Colonic mucosa (tissue), 4 donors: ENCODE results near the gene ADO. TPM values are rescaled to one million over a fixed set of nuclear protein-coding genes. Genes with fewer than 3 reads are reported as not detected.

Experiments used
- DNase-seq: peaks from one replicate; pipeline ENCODE4 v3.0.0-alpha.2; 2020
- H3K27ac ChIP-seq: fragments of 200-600 bp; one replicate; pipeline ENCODE4 v1.8.0; 2021
- H3K27me3 ChIP-seq: fragments of 200-600 bp; one replicate; pipeline ENCODE4 v1.8.0; 2021
- H3K36me3 ChIP-seq: fragments of 200-600 bp; one replicate; pipeline ENCODE4 v1.8.0; 2021
- H3K4me1 ChIP-seq: fragments of 200-600 bp; one replicate; pipeline ENCODE4 v1.8.0; 2021; ENCODE audit warnings: mild to moderate bottlenecking
- H3K4me3 ChIP-seq: fragments of 200-600 bp; one replicate; pipeline ENCODE4 v1.8.0; 2021
- H3K9ac ChIP-seq, 2 donors: one replicate each; pipeline ENCODE4 v1.7.0; 2013; ENCODE audit warnings: control low read depth in 2 of 2, low read depth in 2 of 2, low read length in 2 of 2
- H3K9me3 ChIP-seq: fragments of 200-600 bp; one replicate; pipeline ENCODE4 v1.8.0; 2021
- intact Hi-C: fragments of 100-400 bp; cut with DNase I; formaldehyde crosslinking; loops from one replicate; pipeline ENCODE4 v1.14.1; 2022
- total RNA-seq, 2 donors: library from RNA; stranded (reverse); fragmentation: NEBNext Ultra II Directional in 1 of 2; extraction: Animal tissue kit (Norgen Biotek cat#: 25700) in 1 of 2; gene quantifications; one replicate each; pipeline ENCODE4 v1.2.1, GENCODE V29; 2021
- TF ChIP-seq, protein P1 (sequence below): fragments of 200-600 bp; IDR thresholded peaks from one replicate; pipeline ENCODE4 v1.8.0; 2022; ENCODE audit warnings: antibody characterized with exemption, mild to moderate bottlenecking
- donor health status: healthy.
- donor health status: DM: no; HTN: no; CAD: no.
- donor health status: DM: no; HTN: no; CAD: no.

ADO gene
- total RNA-seq, 2 donors from 2014 or later: 13.5 to 15.5 TPM

DNA sequence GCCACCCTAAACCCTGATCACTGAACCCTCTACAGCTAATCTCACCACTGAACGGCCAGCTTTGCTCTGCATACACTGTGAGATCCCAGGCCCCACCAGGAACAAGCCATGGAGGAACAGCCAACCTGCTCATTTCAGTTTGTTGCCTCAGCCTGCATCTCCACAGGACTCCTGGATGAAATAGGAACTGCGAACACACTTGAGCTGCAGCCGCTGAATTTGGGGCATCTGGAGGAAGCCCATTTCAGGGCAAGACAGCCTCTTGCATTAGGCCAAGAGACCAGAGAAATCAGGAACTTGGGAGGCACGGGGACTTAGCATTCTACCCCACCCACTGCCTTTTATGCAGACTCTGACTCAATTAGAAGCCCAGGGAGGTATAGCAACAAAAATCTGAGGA is 26.2 kb downstream of the ADO start:
- intact Hi-C loops: no loop called here
- no peaks in the 10 kb centered on the region for H3K36me3 ChIP-seq
- H3K9ac ChIP-seq: no peak overlapping the region
- H3K27me3 ChIP-seq: no peaks in the 10 kb centered on the region
- no peak overlapping the region for H3K27ac ChIP-seq
- no peak for DNase-seq
- H3K9me3 ChIP-seq: no peaks in the 10 kb centered on the region
- no peak overlapping the region for H3K4me3 ChIP-seq
- TF ChIP-seq, protein P1, sequence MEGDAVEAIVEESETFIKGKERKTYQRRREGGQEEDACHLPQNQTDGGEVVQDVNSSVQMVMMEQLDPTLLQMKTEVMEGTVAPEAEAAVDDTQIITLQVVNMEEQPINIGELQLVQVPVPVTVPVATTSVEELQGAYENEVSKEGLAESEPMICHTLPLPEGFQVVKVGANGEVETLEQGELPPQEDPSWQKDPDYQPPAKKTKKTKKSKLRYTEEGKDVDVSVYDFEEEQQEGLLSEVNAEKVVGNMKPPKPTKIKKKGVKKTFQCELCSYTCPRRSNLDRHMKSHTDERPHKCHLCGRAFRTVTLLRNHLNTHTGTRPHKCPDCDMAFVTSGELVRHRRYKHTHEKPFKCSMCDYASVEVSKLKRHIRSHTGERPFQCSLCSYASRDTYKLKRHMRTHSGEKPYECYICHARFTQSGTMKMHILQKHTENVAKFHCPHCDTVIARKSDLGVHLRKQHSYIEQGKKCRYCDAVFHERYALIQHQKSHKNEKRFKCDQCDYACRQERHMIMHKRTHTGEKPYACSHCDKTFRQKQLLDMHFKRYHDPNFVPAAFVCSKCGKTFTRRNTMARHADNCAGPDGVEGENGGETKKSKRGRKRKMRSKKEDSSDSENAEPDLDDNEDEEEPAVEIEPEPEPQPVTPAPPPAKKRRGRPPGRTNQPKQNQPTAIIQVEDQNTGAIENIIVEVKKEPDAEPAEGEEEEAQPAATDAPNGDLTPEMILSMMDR: no peak
- no peaks in the 10 kb centered on the region for H3K4me1 ChIP-seq

DNA sequence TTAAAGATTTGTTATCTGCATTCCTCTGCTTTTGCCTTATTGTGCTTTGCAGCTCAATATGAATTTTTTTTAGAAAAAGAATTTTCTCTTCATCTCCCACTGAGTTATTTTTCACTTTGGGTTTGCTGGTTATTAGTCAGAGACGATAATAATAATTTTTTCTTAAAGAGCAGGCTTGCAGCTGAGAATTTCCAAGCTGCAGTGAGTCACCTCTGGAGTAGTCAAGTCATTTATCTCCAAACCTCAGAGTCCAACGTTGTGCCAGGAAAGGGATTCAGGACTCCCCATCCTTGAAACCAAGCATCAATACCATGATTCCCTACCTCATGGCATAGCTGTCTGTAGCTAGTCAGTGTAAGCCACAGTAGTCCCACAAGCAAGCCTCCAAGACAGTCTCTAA is 26.8 kb downstream of the ADO start:
- no peak overlapping the region for H3K9ac ChIP-seq
- H3K4me3 ChIP-seq: no peak overlapping the region
- H3K4me1 ChIP-seq: no peaks in the 10 kb centered on the region
- H3K27me3 ChIP-seq: no peaks in the 10 kb centered on the region
- H3K27ac ChIP-seq: no peak overlapping the region
- TF ChIP-seq, protein P1: no peak
- intact Hi-C loops: no loop called here
- H3K9me3 ChIP-seq: no peaks in the 10 kb centered on the region
- no peaks in the 10 kb centered on the region for H3K36me3 ChIP-seq
- DNase-seq: no peak

DNA sequence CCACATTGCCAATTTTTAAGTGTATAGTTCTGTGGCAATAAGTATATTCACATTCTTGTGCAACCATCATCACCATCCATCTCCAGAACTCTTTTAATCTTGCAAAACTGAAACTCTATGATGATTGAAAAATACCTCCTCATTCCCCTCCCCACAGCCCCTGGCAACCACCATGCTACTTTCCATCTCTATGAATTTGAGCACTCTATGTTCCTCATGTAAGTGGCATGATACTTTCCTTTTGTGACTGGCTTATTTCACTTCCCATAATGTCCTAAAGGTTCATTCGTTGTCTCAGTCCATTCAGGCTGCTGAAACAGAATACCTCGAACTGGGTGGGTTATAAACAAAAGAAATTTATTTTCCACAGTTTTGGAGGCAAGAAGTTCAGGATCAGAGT is 35.1 kb downstream of the ADO start:
- Histone ChIP-seq H3K36me3 (no peaks in the 10 kb centered on the region), H3K27me3 (no peaks in the 10 kb centered on the region), H3K4me3 (no peak overlapping the region), H3K27ac (no peak overlapping the region), H3K9ac (no peak overlapping the region), H3K4me1 (no peaks in the 10 kb centered on the region), H3K9me3 (no peaks in the 10 kb centered on the region)
- intact Hi-C loops: no loop called here
- no peak for DNase-seq
- TF ChIP-seq, protein P1: no peak

DNA sequence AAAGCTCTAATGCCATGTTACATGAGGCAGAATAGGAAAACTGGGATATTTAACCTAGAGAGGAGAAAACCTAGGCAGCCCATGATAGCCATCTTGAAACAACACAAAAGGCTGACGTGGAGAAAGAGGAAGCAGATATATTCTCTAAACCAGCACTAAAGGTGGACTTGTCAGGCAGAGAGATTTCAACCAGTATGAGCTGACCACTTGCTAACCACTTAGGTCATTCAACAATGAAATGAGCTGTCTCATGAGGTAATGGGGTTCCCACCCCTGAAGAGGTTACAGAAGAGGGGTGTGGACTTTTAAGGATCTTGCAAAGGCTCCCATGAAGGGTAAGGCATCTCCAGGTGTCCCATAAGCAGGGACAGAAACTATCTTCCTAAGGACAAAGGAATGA is 38.5 kb downstream of the ADO start:
- no peaks in the 10 kb centered on the region for H3K4me1 ChIP-seq
- TF ChIP-seq, protein P1: no peak
- no peak overlapping the region for H3K4me3 ChIP-seq
- intact Hi-C loops: loop anchor here (10.0 kb wide), 1 partner anchor 242 kb away; no protein-coding TSS in a partner anchor
- no peak overlapping the region for H3K9ac ChIP-seq
- no peak for DNase-seq
- H3K36me3 ChIP-seq: no peaks in the 10 kb centered on the region
- H3K27me3 ChIP-seq: no peaks in the 10 kb centered on the region
- H3K27ac ChIP-seq: no peak overlapping the region
- no peaks in the 10 kb centered on the region for H3K9me3 ChIP-seq

DNA sequence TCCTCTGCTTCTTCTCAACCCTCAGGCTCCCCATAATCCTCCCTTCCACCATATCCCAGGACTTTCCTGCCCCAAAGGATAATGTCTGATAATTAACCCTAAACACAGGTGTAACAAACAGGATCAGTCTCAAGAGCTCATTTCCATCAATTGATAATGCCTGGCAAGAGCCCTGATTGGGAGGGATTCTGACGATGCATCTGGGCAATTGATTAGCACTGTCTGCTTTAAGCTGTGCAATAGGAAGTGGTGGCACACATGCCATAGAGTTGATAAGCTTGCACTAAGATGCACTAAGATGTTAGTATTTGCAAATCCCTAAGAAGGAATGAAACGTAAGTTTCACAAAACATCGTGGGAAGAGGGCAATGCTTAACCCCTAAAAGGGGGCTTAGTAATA is 39.1 kb downstream of the ADO start:
- TF ChIP-seq, protein P1: no peak
- Histone ChIP-seq H3K4me3 (no peak overlapping the region), H3K9ac (no peak overlapping the region), H3K27me3 (no peaks in the 10 kb centered on the region), H3K9me3 (no peaks in the 10 kb centered on the region), H3K4me1 (no peaks in the 10 kb centered on the region), H3K27ac (no peak overlapping the region), H3K36me3 (no peaks in the 10 kb centered on the region)
- intact Hi-C loops: loop anchor here (10.0 kb wide), 1 partner anchor 241 kb away; no protein-coding TSS in a partner anchor
- DNase-seq: no peak
